Epidermal melanocyte (primary cell): ENCODE data around the gene IZUMO1R.
"Not testable (repeated sequence)": the region's sequence is repeated elsewhere in the genome, so short reads cannot be mapped to it uniquely, and the experiment has no call there.

Experiments used
- DNase-seq: peaks from one replicate; pipeline ENCODE4 v3.0.0; 2011; ENCODE audit warnings: low spot score; ENCODE audit not compliant: insufficient read length

Gene IZUMO1R

DNA sequence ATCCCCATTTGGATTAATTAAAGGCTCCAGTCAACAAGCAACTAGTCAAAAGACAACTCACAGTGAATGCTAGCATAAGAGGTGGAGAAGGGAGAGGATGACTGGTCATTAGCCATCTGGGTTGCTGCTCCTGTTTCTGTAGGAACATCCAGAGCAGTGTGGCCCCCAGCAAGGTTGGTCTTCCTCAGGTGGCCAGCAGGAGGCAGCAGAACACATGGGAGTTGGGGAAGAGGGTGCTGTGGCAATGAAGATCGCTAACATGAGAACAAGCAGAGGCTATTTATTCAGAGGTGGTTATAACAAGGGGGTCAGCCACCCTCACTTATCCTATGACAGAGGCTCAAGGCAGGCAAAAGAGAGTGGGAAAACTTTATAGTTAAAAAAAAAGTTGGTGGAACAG, 21.3 kb downstream of the IZUMO1R start:
- no peak for DNase-seq

GRCh38 chr11:94326947-94327346, 22.6 kb downstream of the IZUMO1R start:
- no peak for DNase-seq

DNA sequence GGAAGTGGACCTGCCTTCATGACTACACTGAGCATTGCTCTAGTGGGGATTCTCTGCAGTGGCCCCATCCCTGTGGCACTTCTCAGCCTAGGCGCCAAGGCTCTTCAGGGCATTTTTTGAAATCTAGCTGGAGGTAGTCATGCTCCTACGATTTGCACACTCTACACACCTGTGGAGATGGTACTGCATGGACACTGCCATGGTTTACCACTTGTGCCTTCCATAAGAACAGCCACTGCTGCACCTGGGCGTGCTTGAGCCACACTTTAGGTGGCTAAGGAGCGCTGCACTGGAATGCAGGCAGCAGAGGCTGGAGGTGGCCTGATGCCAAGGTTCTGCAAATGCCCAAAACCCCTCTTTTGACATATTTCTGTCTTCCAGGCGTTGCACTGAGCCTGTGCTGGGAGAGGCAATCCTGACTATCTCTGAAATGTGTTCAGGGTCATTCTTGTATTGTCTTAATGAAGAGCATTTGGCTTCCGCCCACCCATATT, 24.3 kb downstream of the IZUMO1R start:
- no peak for DNase-seq

- peak; percentile 36 for DNase-seq
Measured at GRCh38 chr11:94329501-94329900, 25.1 kb downstream of the IZUMO1R start.

DNA sequence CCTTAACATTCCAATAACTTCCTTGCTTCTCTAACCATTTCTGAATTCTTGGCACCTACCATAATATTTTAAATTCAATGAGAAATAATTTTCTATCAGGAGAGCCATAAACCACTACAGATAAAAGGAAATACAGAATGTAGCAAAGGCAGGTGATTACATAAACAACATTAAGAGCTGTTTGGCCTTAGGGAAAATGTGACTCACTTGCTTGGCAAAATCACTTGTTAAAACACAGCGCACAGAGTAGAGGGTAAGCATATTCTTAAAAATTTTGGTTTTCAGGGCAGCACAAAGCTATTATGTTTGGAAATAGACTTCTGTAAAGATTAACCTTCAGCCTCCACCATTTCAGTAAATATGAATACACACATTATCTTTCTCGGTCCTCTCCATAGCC, 26.4 kb downstream of the IZUMO1R start:
- DNase-seq, result no peak

- no peak for DNase-seq
Measured at GRCh38 chr11:94332814-94333213, 28.4 kb downstream of the IZUMO1R start.

DNA sequence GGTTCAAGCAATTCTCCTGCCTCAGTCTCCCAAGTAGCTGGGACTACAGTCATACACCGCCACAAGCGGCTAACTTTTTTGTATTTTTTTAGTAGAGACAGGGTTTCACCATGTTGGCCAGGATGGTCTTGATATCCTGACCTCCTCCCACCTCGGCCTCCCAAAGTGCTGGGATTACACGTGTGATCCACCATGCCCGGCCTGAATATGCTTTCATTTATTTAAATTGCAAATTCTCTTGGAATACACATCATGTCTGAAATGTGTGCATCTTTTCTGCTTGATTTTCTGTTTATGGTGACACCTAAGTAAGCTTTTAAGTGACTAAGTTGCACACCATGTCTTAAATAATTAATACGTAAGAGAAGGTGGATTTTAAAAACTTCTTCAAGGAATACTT, 31.7 kb downstream of the IZUMO1R start:
- no peak for DNase-seq

GRCh38 chr11:94338651-94339050, 34.3 kb downstream of the IZUMO1R start:
- no peak for DNase-seq

DNA sequence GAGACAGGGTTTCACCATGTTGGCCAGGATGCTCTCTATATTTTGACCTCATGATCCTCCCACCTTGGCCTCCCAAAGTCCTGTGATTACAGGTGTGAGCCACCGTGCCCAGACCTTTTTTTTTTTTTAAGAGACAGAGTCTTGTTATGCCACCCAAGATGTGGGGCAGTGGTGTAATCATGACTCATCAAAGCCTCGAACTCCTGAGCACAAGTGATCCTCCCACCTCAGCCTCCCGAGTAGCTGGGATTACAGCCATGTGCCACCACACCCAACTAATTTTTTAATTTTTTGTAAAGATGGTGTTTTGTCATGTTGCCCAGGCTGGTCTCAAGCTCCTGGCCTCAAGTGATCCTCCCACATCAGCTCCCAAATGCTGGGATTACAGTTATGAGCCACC, 37.9 kb downstream of the IZUMO1R start:
- DNase-seq, result no peak

GRCh38 chr11:94343495-94343894, 39.1 kb downstream of the IZUMO1R start:
- DNase-seq, result no peak

DNA sequence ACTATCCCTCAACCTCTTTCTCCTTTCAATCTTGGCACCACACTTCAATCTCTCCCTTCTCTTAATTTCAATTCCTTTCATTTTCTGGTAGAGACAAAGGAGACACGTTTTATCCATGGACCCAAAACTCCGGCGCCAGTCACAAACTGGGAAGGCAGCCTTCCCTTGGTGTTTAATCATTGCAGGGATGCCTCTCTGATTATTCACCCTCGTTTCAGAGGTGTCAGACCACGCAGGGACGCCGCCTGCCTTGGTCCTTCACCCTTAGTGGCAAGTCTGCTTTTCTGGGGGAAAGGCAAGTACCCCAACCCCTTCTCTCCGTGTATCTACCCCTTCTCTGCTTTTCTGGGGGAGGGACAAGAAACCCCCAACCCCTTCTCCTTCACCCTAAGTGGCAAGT, 41.9 kb downstream of the IZUMO1R start:
- not testable (repeated sequence) for DNase-seq

GRCh38 chr11:94350850-94351563, 46.6 kb downstream of the IZUMO1R start:
- DNase-seq, result not testable (repeated sequence)
